Caco-2 (cell line): ENCODE results near the gene SH3D19. TPM values are rescaled to one million over a fixed set of nuclear protein-coding genes. Genes with fewer than 3 reads are reported as not detected.
A peak's percentile ranks its signal among the peaks of the same experiment; 100 is the strongest.

Source experiments
- BruUV-seq: library from RNA; stranded (reverse); fragments of 400-500 nt; replicated peaks from 2 replicates; lab custom pipeline; 2021; lab: Mats Ljungman, UMichigan
- CTCF ChIA-PET: fragments of 300-600 bp; sonication (Branson Sonifier 250); formaldehyde crosslinking; loops from one replicate; lab custom pipeline; 2022; ENCODE audit warnings: antibody characterized with exemption; lab: Charles Lee
- POLR2A ChIA-PET: fragments of 300-600 bp; sonication (Branson Sonifier 250); formaldehyde crosslinking; loops from one replicate; lab custom pipeline; 2022; ENCODE audit warnings: antibody characterized with exemption; lab: Charles Lee
- DNase-seq, 2 experiments: peaks; one replicate each; pipeline versions ENCODE4 v3.0.0 to v3.0.0-alpha.2; 2020 to 2022
- H3K27me3 ChIP-seq: replicated peaks from 2 replicates; pipeline ENCODE4 v1.6.0; 2011; ENCODE audit warnings: low read length; ENCODE audit not compliant: control insufficient read depth, insufficient read depth
- H3K36me3 ChIP-seq: 2 replicates; pipeline ENCODE4 v1.5.1; 2011; ENCODE audit warnings: low read length; ENCODE audit not compliant: control insufficient read depth, insufficient read depth
- H3K4me1 ChIP-seq: fragments of 250-450 bp; sonication (Bioruptor Pico); 2 replicates; pipeline ENCODE4 v1.5.1; 2020; ENCODE audit warnings: mild to moderate bottlenecking
- H3K4me3 ChIP-seq: 2 replicates; pipeline ENCODE4 v1.5.1; 2011; ENCODE audit warnings: low read depth, mild to moderate bottlenecking, control low read depth, low read length
- H3K9me3 ChIP-seq: fragments of 250-450 bp; sonication (Bioruptor Pico); 2 replicates; pipeline ENCODE4 v1.5.1; 2020; ENCODE audit warnings: mild to moderate bottlenecking, moderate library complexity
- H3K27ac Mint-ChIP-seq: one replicate; pipeline ENCODE4 v1.8.0; 2022; ENCODE audit warnings: mixed read lengths; ENCODE audit not compliant: unreplicated experiment
- H3K27me3 Mint-ChIP-seq: one replicate; pipeline ENCODE4 v1.8.0; 2022; ENCODE audit warnings: mixed read lengths; ENCODE audit not compliant: insufficient read depth, unreplicated experiment
- H3K36me3 Mint-ChIP-seq: one replicate; pipeline ENCODE4 v1.8.0; 2022; ENCODE audit warnings: mild to moderate bottlenecking, mixed read lengths; ENCODE audit not compliant: insufficient read depth, unreplicated experiment
- H3K4me1 Mint-ChIP-seq: one replicate; pipeline ENCODE4 v1.8.0; 2022; ENCODE audit warnings: low read depth, mixed read lengths; ENCODE audit not compliant: unreplicated experiment
- H3K4me3 Mint-ChIP-seq: one replicate; pipeline ENCODE4 v1.8.0; 2022; ENCODE audit warnings: mild to moderate bottlenecking, moderate library complexity, mixed read lengths; ENCODE audit not compliant: unreplicated experiment
- H3K9me3 Mint-ChIP-seq: one replicate; pipeline ENCODE4 v1.8.0; 2022; ENCODE audit warnings: mixed read lengths; ENCODE audit not compliant: unreplicated experiment
- CTCF ChIP-seq, 2 experiments: fragments of 200-600 bp in 1 of 2; IDR thresholded peaks; 1 replicate in 1 of 2; 2 replicates in 1 of 2; pipeline versions ENCODE4 v1.5.1 to v1.8.0; 2011 to 2022; ENCODE audit warnings: antibody characterized with exemption in 1 of 2, control low read depth in 1 of 2, inconsistent platforms in 1 of 2, low read depth in 1 of 2, low read length in 1 of 2, mild to moderate bottlenecking in 1 of 2, moderate library complexity in 1 of 2; ENCODE audit not compliant: insufficient read depth in 1 of 2, severe bottlenecking in 1 of 2, unreplicated experiment in 1 of 2
- intact Hi-C: fragments of 100-400 bp; cut with micrococcal nuclease; formaldehyde crosslinking; loops from one replicate; pipeline ENCODE4 v1.10.0; 2022; ENCODE audit not compliant: unreplicated experiment
- total RNA-seq: library from RNA; stranded (reverse); gene quantifications from 2 replicates; pipeline ENCODE4 v1.2.3, GENCODE V29; 2022

Gene SH3D19
- total RNA-seq, 1 experiment from 2014 or later: 57.8 TPM

DNA sequence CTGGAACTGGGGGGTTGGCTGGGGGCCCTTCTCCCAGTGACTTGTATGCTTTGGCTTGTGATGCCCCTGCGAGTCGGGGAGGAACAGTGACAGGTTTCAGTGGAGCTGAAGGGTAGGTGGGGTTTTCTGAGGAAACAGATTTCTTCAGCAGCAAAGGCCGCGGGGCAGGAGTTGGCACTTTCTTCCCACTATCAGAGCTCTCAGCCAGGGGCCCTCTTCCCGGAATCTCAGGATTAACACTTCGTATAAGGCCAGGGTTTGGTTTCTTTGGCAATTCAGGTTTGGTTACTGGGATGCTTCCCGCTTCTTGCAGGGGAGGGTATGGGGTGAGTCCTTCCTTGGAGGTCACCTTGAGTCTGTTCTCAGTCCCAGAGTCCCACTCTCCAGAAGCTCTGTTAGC lies 150.6 kb downstream of the SH3D19 start:
- Mint-ChIP-seq H3K27me3 (no peaks in the 10 kb centered on the region), H3K4me1 (peaks cover 8% of the 10 kb centered on the region), H3K36me3 (peaks cover 37% of the 10 kb centered on the region), H3K9me3 (no peaks in the 10 kb centered on the region), H3K27ac (no peak overlapping the region), H3K4me3 (no peak overlapping the region)
- BruUV-seq: TSS peak; percentile 77
- no peak for TF ChIP-seq CTCF (IDR thresholded peaks at IDR 0.05; ENCODE audit: insufficient read depth in 1 of 2, low read depth in 1 of 2, low read length in 1 of 2, severe bottlenecking in 1 of 2, unreplicated experiment in 1 of 2)
- ChIA-PET CTCF (no interaction called here), POLR2A (no interaction called here)
- no peak for DNase-seq
- Histone ChIP-seq H3K36me3 (no peaks in the 10 kb centered on the region; the same call in 1 of the 2 replicates), H3K9me3 (no peaks in the 10 kb centered on the region), H3K4me1 (no peaks in the 10 kb centered on the region; the same call in 1 of the 2 replicates), H3K27me3 (no peaks in the 10 kb centered on the region), H3K4me3 (no peak overlapping the region)
- intact Hi-C loops: no loop called here

- intact Hi-C loops: no loop called here
- no peaks in the 10 kb centered on the region for H3K9me3 ChIP-seq
- no peaks in the 10 kb centered on the region; the same call in 1 of the 2 replicates for H3K4me1 ChIP-seq
- POLR2A ChIA-PET: no interaction called here
- H3K27me3 Mint-ChIP-seq: no peaks in the 10 kb centered on the region
- CTCF ChIA-PET: no interaction called here
- no peak overlapping the region for H3K4me3 ChIP-seq
- BruUV-seq: no TSS peak
- no peaks in the 10 kb centered on the region for H3K9me3 Mint-ChIP-seq
- no peak overlapping the region for H3K4me3 Mint-ChIP-seq
- no peak overlapping the region for H3K27ac Mint-ChIP-seq
- H3K36me3 ChIP-seq: no peaks in the 10 kb centered on the region; the same call in 1 of the 2 replicates
- TF ChIP-seq CTCF (IDR thresholded peaks at IDR 0.05; ENCODE audit: insufficient read depth in 1 of 2, low read depth in 1 of 2, low read length in 1 of 2, severe bottlenecking in 1 of 2, unreplicated experiment in 1 of 2): no peak
- DNase-seq: no peak
- no peaks in the 10 kb centered on the region for H3K27me3 ChIP-seq
- peaks cover 37% of the 10 kb centered on the region for H3K36me3 Mint-ChIP-seq
- peaks cover 8% of the 10 kb centered on the region for H3K4me1 Mint-ChIP-seq
Measured at GRCh38 chr4:151173871-151174270, 151.5 kb downstream of the SH3D19 start.

GRCh38 chr4:151169900-151170299 lies 155.5 kb downstream of the SH3D19 start:
- no peak for TF ChIP-seq CTCF (IDR thresholded peaks at IDR 0.05; ENCODE audit: insufficient read depth in 1 of 2, low read depth in 1 of 2, low read length in 1 of 2, severe bottlenecking in 1 of 2, unreplicated experiment in 1 of 2)
- H3K4me3 ChIP-seq: no peak overlapping the region
- H3K9me3 ChIP-seq: no peaks in the 10 kb centered on the region
- H3K27me3 Mint-ChIP-seq: no peaks in the 10 kb centered on the region
- ChIA-PET CTCF (no interaction called here), POLR2A (no interaction called here)
- no peak overlapping the region for H3K27ac Mint-ChIP-seq
- H3K36me3 ChIP-seq: peaks cover 1% of the 10 kb centered on the region; the same call in 1 of the 2 replicates
- no peaks in the 10 kb centered on the region for H3K9me3 Mint-ChIP-seq
- H3K36me3 Mint-ChIP-seq: peaks cover 44% of the 10 kb centered on the region
- no peak for DNase-seq
- H3K4me1 Mint-ChIP-seq: peaks cover 8% of the 10 kb centered on the region
- intact Hi-C loops: no loop called here
- H3K27me3 ChIP-seq: no peaks in the 10 kb centered on the region
- H3K4me3 Mint-ChIP-seq: no peak overlapping the region
- no TSS peak for BruUV-seq
- no peaks in the 10 kb centered on the region; the same call in 1 of the 2 replicates for H3K4me1 ChIP-seq
